ENCODE measurements around the gene SPAG16.

SPAG16 gene

GRCh38 chr2:214004463-214004862 is 720.2 kb downstream of the SPAG16 start:
- DNase-seq (ENCODE audit: insufficient read length, low spot score) (no peak), FAIRE-seq (no peak)
- TF ChIP-seq POLR2A (IDR thresholded peaks at IDR 0.05; ENCODE audit: low read depth, low read length), result no peak

GRCh38 chr2:214005337-214005736 is 721.1 kb downstream of the SPAG16 start:
- no peak for FAIRE-seq
- no peak for DNase-seq (ENCODE audit: insufficient read length, low spot score)
- no peak for TF ChIP-seq POLR2A (IDR thresholded peaks at IDR 0.05; ENCODE audit: low read depth, low read length)

GRCh38 chr2:214006601-214007000 is 722.3 kb downstream of the SPAG16 start:
- DNase-seq (ENCODE audit: insufficient read length, low spot score), result no peak
- TF ChIP-seq POLR2A (IDR thresholded peaks at IDR 0.05; ENCODE audit: low read depth, low read length), result no peak
- FAIRE-seq, result peak; percentile 6

GRCh38 chr2:214011676-214012075 is 727.4 kb downstream of the SPAG16 start:
- no peak for FAIRE-seq

GRCh38 chr2:214014551-214015220 is 730.4 kb downstream of the SPAG16 start:
- no peak for TF ChIP-seq POLR2A (IDR thresholded peaks at IDR 0.05; ENCODE audit: low read depth, low read length)
- FAIRE-seq, result peak; percentile 36
- DNase-seq (ENCODE audit: insufficient read length, low spot score), result no peak

More at GRCh38 chr2:214011676-214012075, 727.4 kb downstream of the SPAG16 start:
- TF ChIP-seq POLR2A (IDR thresholded peaks at IDR 0.05; ENCODE audit: low read depth, low read length), result no peak
- no peak for DNase-seq (ENCODE audit: insufficient read length, low spot score)

GRCh38 chr2:214019229-214019972 is 735.1 kb downstream of the SPAG16 start:
- peak; percentile 35 for DNase-seq (ENCODE audit: insufficient read length, low spot score)
- peak; percentile 99 for FAIRE-seq

GRCh38 chr2:214019973-214020345 is 735.7 kb downstream of the SPAG16 start:
- TF ChIP-seq POLR2A (IDR thresholded peaks at IDR 0.05; ENCODE audit: low read depth, low read length), result no peak
- FAIRE-seq, result no peak
- DNase-seq (ENCODE audit: insufficient read length, low spot score), result no peak

More at GRCh38 chr2:214019229-214019972, 735.1 kb downstream of the SPAG16 start:
- no peak for TF ChIP-seq POLR2A (IDR thresholded peaks at IDR 0.05; ENCODE audit: low read depth, low read length)

- DNase-seq (ENCODE audit: insufficient read length, low spot score) (no peak), FAIRE-seq (no peak)
Observed at GRCh38 chr2:214029190-214029589, 744.9 kb downstream of the SPAG16 start.

GRCh38 chr2:214031566-214031965 is 747.3 kb downstream of the SPAG16 start:
- DNase-seq (ENCODE audit: insufficient read length, low spot score) (no peak), FAIRE-seq (no peak)
- TF ChIP-seq POLR2A (IDR thresholded peaks at IDR 0.05; ENCODE audit: low read depth, low read length), result no peak

More at GRCh38 chr2:214029190-214029589, 744.9 kb downstream of the SPAG16 start:
- no peak for TF ChIP-seq POLR2A (IDR thresholded peaks at IDR 0.05; ENCODE audit: low read depth, low read length)

GRCh38 chr2:214034417-214034816 is 750.2 kb downstream of the SPAG16 start:
- no peak for TF ChIP-seq POLR2A (IDR thresholded peaks at IDR 0.05; ENCODE audit: low read depth, low read length)
- no peak for DNase-seq (ENCODE audit: insufficient read length, low spot score)
- FAIRE-seq, result no peak

GRCh38 chr2:214035091-214035852 is 751.0 kb downstream of the SPAG16 start:
- no peak for TF ChIP-seq POLR2A (IDR thresholded peaks at IDR 0.05; ENCODE audit: low read depth, low read length)
- no peak for FAIRE-seq
- no peak for DNase-seq (ENCODE audit: insufficient read length, low spot score)

GRCh38 chr2:214035921-214036320 is 751.7 kb downstream of the SPAG16 start:
- no peak for FAIRE-seq
- TF ChIP-seq POLR2A (IDR thresholded peaks at IDR 0.05; ENCODE audit: low read depth, low read length), result no peak
- no peak for DNase-seq (ENCODE audit: insufficient read length, low spot score)

- DNase-seq (ENCODE audit: insufficient read length, low spot score) (no peak), FAIRE-seq (no peak)
- no peak for TF ChIP-seq POLR2A (IDR thresholded peaks at IDR 0.05; ENCODE audit: low read depth, low read length)
Observed at GRCh38 chr2:214038186-214038585, 753.9 kb downstream of the SPAG16 start.

GRCh38 chr2:214050731-214051130 is 766.5 kb downstream of the SPAG16 start:
- FAIRE-seq (no peak), DNase-seq (ENCODE audit: insufficient read length, low spot score) (no peak)
- no peak for TF ChIP-seq POLR2A (IDR thresholded peaks at IDR 0.05; ENCODE audit: low read depth, low read length)

Measured in H54 (cell line).